ENCODE results near the gene SH2D2A. TPM values are rescaled to one million over a fixed set of nuclear protein-coding genes. Genes with fewer than 3 reads are reported as not detected.

Gene SH2D2A
- total and polyA plus RNA-seq, 2 donors (not counting 3 experiments of a cell fraction or from before 2014, with no cell fraction given): 0.92 to 1.1 TPM

DNA sequence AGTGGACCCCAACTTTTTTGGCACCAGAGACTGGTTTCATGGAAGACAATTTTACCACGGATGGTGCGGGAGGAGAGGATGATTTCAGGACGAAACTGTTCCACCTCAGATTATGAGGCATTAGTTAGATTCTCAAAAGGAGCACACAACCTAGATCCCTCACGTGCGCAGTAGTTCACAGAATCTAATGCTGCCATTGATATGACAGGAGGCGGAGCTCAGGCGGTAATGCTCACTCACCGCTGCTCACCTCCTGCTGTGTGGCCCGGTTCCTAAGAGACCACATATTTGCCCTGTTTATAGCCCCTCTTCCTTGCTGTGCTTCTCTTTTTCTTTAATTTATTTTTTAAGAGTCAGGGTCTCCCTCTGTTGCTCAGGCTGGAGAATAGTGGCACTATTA lies 48.6 kb upstream of the SH2D2A start:
- Histone ChIP-seq H3K27me3 (ENCODE audit: control insufficient read depth in 2 of 2, insufficient read depth in 2 of 2, low read length in 2 of 2) (peaks cover 13 to 15% of the 10 kb centered on the region in 2 experiments), H3K4me1 (ENCODE audit: control insufficient read depth, extremely low read depth, insufficient read depth, low read length) (peaks cover 12% of the 10 kb centered on the region), H3K9me3 (replicated peaks; ENCODE audit: control insufficient read depth, insufficient read depth, low read length) (no peaks in the 10 kb centered on the region), H4K20me1 (replicated peaks; ENCODE audit: control insufficient read depth, extremely low read depth, insufficient read depth, low read length) (no peaks in the 10 kb centered on the region), H3K4me3 (replicated peaks in 1 of 3; ENCODE audit: insufficient read depth in 1 of 3, low read depth in 1 of 3, low read length in 3 of 3) (no peak overlapping the region), H3K27ac (ENCODE audit: insufficient read depth, low read depth, low read length) (no peak overlapping the region), H3K79me2 (ENCODE audit: control insufficient read depth, insufficient read depth, low read length) (no peaks in the 10 kb centered on the region), H3K9me1 (replicated peaks; ENCODE audit: control insufficient read depth, extremely low read depth, insufficient read depth, low read length) (no peaks in the 10 kb centered on the region), H3K4me2 (ENCODE audit: insufficient read depth, low read length) (no peak overlapping the region), H3K36me3 (ENCODE audit: control insufficient read depth in 2 of 2, extremely low read depth in 1 of 2, insufficient read depth in 2 of 2, low read length in 2 of 2) (no peaks in the 10 kb centered on the region), H2AFZ (ENCODE audit: low read depth, low read length) (no peak overlapping the region), H3K9ac (replicated peaks; ENCODE audit: extremely low read depth, insufficient read depth, low read length) (no peak overlapping the region)
- DNase-seq (ENCODE audit: low read depth, low spot score): no peak
- CTCF ChIA-PET: interaction anchor here (1.0 to 1.8 kb wide), 3 partner anchors 25 to 139 kb away, joined by 3 to 7 read pairs (median 3); no protein-coding TSS in a partner anchor
- POLR2A ChIA-PET: no interaction called here
- no TSS peak for BruUV-seq (replicated peaks)
- no peak for FAIRE-seq
- no peak for TF ChIP-seq POLR2AphosphoS5 (IDR thresholded peaks at IDR 0.05; ENCODE audit: insufficient read depth, low read depth, low read length)
- no peak for TF ChIP-seq MYC (IDR thresholded peaks at IDR 0.05; ENCODE audit: low read depth, low read length)
- TF ChIP-seq, protein P1, sequence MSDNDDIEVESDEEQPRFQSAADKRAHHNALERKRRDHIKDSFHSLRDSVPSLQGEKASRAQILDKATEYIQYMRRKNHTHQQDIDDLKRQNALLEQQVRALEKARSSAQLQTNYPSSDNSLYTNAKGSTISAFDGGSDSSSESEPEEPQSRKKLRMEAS (IDR thresholded peaks at IDR 0.05; ENCODE audit: insufficient read depth, insufficient read length): no peak
- no peak for TF ChIP-seq FOS (IDR thresholded peaks at IDR 0.05; ENCODE audit: borderline replicate concordance, insufficient read depth, low read length)
- no peak for TF ChIP-seq POLR2A (IDR thresholded peaks at IDR 0.05; ENCODE audit: low read depth, low read length)
- TF ChIP-seq JUN (IDR thresholded peaks at IDR 0.05; ENCODE audit: borderline replicate concordance, insufficient read depth, insufficient read length, low read depth): no peak
- no peak for TF ChIP-seq EZH2 (IDR thresholded peaks at IDR 0.05; ENCODE audit: borderline replicate concordance, low read depth, low read length, severe bottlenecking)
- TF ChIP-seq CTCF (IDR thresholded peaks at IDR 0.05; ENCODE audit: extremely low read depth in 1 of 2, insufficient read depth in 1 of 2, low read depth in 1 of 2, low read length in 2 of 2): no peak
- no peak for TF ChIP-seq GATA2 (IDR thresholded peaks at IDR 0.05; ENCODE audit: insufficient read depth, insufficient read length, low read depth, low read length)
- intact Hi-C loops (cut with micrococcal nuclease): no loop called here
- dilution Hi-C loops (cut with MboI; ENCODE audit: extremely low pct_ligation_motif_present, low sequenced_read_pairs): no loop called here

Measured in endothelial cell of umbilical vein (primary cell).